BJ (cell line): ENCODE measurements around the gene NBR1. TPM values are rescaled to one million over a fixed set of nuclear protein-coding genes. Genes with fewer than 3 reads are reported as not detected.
A peak's percentile ranks its signal among the peaks of the same experiment; 100 is the strongest.
"Not testable (repeated sequence)": the region's sequence is repeated elsewhere in the genome, so short reads cannot be mapped to it uniquely, and the experiment has no call there.

Experiments used
- CTCF ChIA-PET: fragments of 350-600 bp; formaldehyde crosslinking; extraction: SDS; loops from one replicate; lab custom pipeline; 2021; ENCODE audit warnings: antibody characterized with exemption, inconsistent platforms; lab: Yijun Ruan, JAX
- POLR2A ChIA-PET: fragments of 300-600 bp; sonication (Branson Sonifier 250); formaldehyde crosslinking; extraction: SDS; loops from one replicate; lab custom pipeline; 2021; ENCODE audit warnings: antibody characterized with exemption; lab: Charles Lee
- DNase-seq: peaks from one replicate; pipeline ENCODE4 v3.0.0-alpha.2; 2011; ENCODE audit warnings: low read depth
- H3K27me3 ChIP-seq: 2 replicates; pipeline ENCODE4 v1.6.0; 2011; ENCODE audit warnings: low read length; ENCODE audit not compliant: control insufficient read depth, insufficient read depth
- H3K36me3 ChIP-seq: 2 replicates; pipeline ENCODE4 v1.5.1; 2011; ENCODE audit warnings: low read length; ENCODE audit not compliant: control insufficient read depth, insufficient read depth
- H3K4me3 ChIP-seq: 2 replicates; pipeline ENCODE4 v1.5.1; 2011; ENCODE audit warnings: low read depth, mild to moderate bottlenecking, control low read depth, low read length
- CTCF ChIP-seq: IDR thresholded peaks from 2 replicates; pipeline ENCODE4 v1.5.1; 2011; ENCODE audit warnings: low read depth, mild to moderate bottlenecking, control low read depth, inconsistent platforms, low read length, moderate library complexity; ENCODE audit not compliant: insufficient read depth
- polyA plus RNA-seq: library from polyadenylated mRNA; depleted of rRNA; stranded (reverse); fragments of >200 nt; gene quantifications from 2 replicates; pipeline ENCODE4 v1.2.3, GENCODE V29; 2011

Gene NBR1
- polyA plus RNA-seq, 1 experiment, result 130 TPM

GRCh38 chr17:43171586-43172487 is 823 bp downstream of the NBR1 start:
- Histone ChIP-seq H3K27me3 (no peaks in the 10 kb centered on the region), H3K4me3 (peak overlapping the region; percentile 59), H3K36me3 (peaks cover under 1% of the 10 kb centered on the region)
- ChIA-PET CTCF (interaction anchor here (0.6 to 0.9 kb wide), 4 partner anchors 89 to 350 kb away, joined by 3 to 4 read pairs (median 3); no protein-coding TSS in a partner anchor), POLR2A (interaction anchor here (0.6 to 1.4 kb wide), 5 partner anchors 31 to 950 kb away, joined by 3 to 7 read pairs (median 3); partner anchors contain the start of gene TMEM106A)
- peak; percentile 77 for DNase-seq
- TF ChIP-seq CTCF, result peak; percentile 53

- H3K27me3 ChIP-seq, result no peaks in the 10 kb centered on the region
- H3K36me3 ChIP-seq, result peaks cover 4% of the 10 kb centered on the region
- ChIA-PET POLR2A (no interaction called here), CTCF (no interaction called here)
- H3K4me3 ChIP-seq, result no peak overlapping the region
- TF ChIP-seq CTCF, result no peak
- peak; percentile 91 for DNase-seq
These were observed 4.5 kb downstream of the NBR1 start for GRCh38 chr17:43175213-43176118.

GRCh38 chr17:43176119-43176570 is 5.1 kb downstream of the NBR1 start:
- peaks cover 8% of the 10 kb centered on the region for H3K36me3 ChIP-seq
- ChIA-PET CTCF (no interaction called here), POLR2A (interaction anchor here (0.7 kb wide), 1 partner anchor 161 kb away, joined by 3 read pairs; no protein-coding TSS in a partner anchor)
- no peak for DNase-seq
- H3K27me3 ChIP-seq, result no peaks in the 10 kb centered on the region
- TF ChIP-seq CTCF, result no peak
- no peak overlapping the region for H3K4me3 ChIP-seq

- no peak for DNase-seq
- H3K4me3 ChIP-seq, result no peak overlapping the region
- CTCF ChIA-PET, result no interaction called here
- POLR2A ChIA-PET, result no interaction called here
- peaks cover 15% of the 10 kb centered on the region for H3K36me3 ChIP-seq
- H3K27me3 ChIP-seq, result no peaks in the 10 kb centered on the region
- no peak for TF ChIP-seq CTCF
These were observed 12.9 kb downstream of the NBR1 start for GRCh38 chr17:43183921-43184320.

- peaks cover 26% of the 10 kb centered on the region for H3K36me3 ChIP-seq
- DNase-seq, H3K27me3 ChIP-seq, POLR2A ChIA-PET, H3K4me3 ChIP-seq: not testable (repeated sequence)
- CTCF ChIA-PET, result interaction anchor here (1.6 to 1.7 kb wide), 2 partner anchors 9 to 13 kb away, joined by 3 read pairs; no protein-coding TSS in a partner anchor
These were observed 15.6 kb downstream of the NBR1 start for GRCh38 chr17:43186656-43187055.
